Measurements from ENCODE around the gene ARFIP2. TPM values are rescaled to one million over a fixed set of nuclear protein-coding genes. Genes with fewer than 3 reads are reported as not detected.
"Not testable (repeated sequence)": the region's sequence is repeated elsewhere in the genome, so short reads cannot be mapped to it uniquely, and the experiment has no call there.

The ARFIP2 gene
- 15.1 TPM for total RNA-seq
- long read RNA-seq, partial matches to known transcripts = 1 of 8 reads
- long read RNA-seq, other reads (novel, unspliced or antisense) = 3 of 8 reads

DNA sequence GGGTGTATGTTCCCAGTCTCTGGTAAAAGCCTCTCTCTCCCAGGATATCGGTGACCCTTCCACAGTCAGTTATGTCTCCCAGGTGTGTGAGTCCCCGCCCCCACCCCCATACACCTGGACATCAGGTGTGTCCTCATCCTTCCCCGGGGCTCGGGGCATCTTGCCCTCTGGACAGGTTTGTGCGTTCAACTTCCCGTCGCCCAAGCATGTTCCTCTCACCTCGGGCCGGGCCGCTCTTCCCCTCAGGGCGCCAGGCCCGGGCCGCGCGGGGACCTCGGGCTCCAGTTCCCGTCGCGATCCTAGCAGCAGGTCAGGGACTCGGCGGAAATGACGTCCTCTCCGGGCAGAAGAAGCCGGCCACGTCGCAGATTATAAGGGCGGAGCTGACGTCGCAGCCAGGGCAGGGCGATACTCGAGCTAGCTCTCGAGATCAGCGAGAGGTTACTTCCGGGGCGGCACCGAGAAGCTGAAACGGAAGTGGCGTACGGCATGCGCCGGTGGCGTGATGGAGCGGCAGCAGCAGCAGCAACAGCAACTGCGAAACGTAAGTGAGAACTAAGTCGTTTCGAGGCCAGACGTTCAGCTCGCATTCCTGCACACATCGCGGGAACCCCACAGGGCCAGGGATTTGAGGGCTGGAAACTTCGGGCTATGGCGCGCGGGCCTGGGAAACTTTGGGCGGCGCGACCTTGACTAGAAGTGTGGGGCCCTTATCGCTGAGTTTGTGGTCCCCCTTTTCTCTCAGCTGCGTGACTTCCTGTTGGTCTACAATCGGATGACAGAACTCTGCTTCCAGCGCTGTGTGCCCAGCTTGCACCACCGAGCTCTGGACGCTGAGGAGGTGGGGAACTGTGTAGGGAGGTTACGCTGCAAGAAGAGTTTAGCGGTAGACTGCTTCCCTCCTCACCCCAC, at the start of gene ARFIP2, which contains the start of gene TIMM10B:
Gene ARFIP2, minus strand, starts transcription at position 320 of the 912 bp plus-strand sequence. CDS start 910 bp downstream, outside the sequence.
Gene TIMM10B, plus strand, starts transcription at position 490 of the 912 bp plus-strand sequence. Its CDS starts 16 bp downstream, at position 506.
- intact Hi-C loops (cut with DNase I) = loop anchor here (5.0 kb wide), 1 partner anchor 121 kb away; the partner anchor contains the start of genes ILK and RRP8
- peak; percentile 100 for DNase-seq (ENCODE audit: missing footprints)
- ATAC-seq = peak; percentile 98

DNA sequence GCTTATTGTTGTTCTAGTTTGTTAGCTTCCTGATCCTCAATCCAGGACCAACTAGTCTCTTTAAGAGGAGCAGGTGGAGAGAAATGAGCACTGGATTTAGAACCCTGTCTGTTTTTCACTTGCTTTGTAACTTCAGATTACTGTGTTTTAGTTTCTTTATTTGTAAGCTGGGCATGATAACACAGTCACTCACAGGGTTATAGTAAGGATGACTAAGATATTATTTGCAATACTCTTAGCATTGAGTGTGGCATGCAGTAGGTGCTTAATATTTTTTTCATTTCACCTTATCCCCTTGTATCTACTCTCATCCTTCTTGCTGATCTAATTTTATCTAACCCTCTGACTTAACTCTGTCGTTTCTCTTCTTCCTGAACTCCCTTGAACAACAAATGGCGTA, 49.7 kb upstream of the ARFIP2 start:
- DNase-seq (ENCODE audit: missing footprints) = no peak
- intact Hi-C loops (cut with DNase I) = loop anchor here (1.0 to 5.0 kb wide), 4 partner anchors 71 to 226 kb away; partner anchors contain the start of genes ILK, MRPL17 and RRP8
- no peak for ATAC-seq

DNA sequence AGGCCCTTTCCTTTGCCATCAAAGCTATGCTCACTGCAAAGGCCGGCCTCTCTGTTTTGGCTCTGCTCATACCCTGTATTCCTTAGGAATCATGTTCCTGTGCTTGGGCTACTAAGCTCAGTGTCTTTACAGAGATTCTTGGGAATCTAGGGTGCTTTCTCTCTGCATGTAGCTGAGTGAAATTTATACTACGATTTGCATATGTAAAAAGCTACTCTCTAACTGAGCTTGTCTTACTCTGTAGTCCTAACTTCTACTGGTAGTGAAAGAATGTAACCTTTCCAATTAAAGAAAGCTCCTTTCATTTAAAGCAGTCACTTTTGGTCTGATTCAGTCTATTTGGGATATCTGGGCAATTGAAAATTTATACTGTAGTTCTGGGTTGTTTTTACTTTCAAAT, 48.1 kb upstream of the ARFIP2 start:
- ATAC-seq = no peak
- DNase-seq (ENCODE audit: missing footprints) = no peak
- intact Hi-C loops (cut with DNase I) = no loop called here

DNA sequence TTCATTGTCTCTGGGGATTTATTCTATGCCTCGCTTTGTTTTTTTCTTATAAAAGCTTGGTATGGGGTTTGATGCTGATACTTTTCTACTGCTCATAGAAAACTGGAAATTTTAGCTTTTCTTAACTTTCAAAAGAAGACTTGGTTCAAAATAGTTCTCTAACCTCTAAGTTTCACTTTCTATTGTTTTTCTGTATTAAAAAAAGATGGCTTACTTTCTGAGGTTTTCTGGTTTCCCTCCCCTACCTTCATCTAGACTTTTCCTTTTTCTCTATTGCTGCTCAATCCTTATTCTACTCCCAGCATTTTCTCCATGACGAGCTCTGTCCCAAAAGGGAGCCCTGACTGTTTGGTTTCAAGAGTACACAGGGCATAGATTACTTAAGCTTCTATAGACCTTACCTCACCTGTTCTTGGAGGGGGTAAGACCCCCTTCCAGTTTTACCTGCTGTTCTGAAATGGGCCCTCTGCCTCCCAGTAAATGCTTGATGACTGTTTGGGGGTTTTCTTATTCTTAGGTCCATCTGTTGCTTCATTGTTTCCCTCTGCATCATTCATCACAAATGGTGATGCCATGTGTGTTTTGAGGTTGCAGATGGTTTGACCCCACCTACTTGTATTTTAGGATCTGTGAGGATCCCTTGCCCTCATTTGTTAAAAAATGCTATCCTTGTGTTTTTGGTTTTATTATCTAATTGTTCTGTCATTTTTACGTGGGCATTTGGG, 45.4 kb upstream of the ARFIP2 start:
- DNase-seq (ENCODE audit: missing footprints) (no peak), ATAC-seq (no peak)
- intact Hi-C loops (cut with DNase I) = no loop called here

DNA sequence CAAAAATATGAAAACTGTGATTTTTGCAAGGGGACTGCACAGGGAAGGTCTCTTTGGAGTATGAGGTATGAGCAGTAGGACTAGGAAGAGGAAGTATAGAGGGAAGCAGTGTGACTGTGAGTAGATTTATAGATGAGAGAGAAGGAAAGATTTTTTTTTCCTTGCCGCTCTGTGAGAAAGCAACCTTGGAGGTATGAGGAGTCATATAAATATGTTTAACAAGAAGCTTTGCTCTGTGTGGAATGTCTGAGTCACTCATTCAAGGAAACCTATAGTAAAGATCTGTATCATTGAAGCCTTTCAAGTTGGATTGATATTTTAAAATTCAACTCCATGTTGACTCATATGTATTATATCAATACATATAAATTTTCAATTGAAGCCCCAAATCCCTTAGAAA, 42.1 kb upstream of the ARFIP2 start:
- intact Hi-C loops (cut with DNase I) = no loop called here
- DNase-seq (ENCODE audit: missing footprints) (no peak), ATAC-seq (no peak)

- ATAC-seq; intact Hi-C loops (cut with DNase I); DNase-seq (ENCODE audit: missing footprints): not testable (repeated sequence)
Measured at GRCh38 chr11:6521946-6522345, 40.8 kb upstream of the ARFIP2 start.

DNA sequence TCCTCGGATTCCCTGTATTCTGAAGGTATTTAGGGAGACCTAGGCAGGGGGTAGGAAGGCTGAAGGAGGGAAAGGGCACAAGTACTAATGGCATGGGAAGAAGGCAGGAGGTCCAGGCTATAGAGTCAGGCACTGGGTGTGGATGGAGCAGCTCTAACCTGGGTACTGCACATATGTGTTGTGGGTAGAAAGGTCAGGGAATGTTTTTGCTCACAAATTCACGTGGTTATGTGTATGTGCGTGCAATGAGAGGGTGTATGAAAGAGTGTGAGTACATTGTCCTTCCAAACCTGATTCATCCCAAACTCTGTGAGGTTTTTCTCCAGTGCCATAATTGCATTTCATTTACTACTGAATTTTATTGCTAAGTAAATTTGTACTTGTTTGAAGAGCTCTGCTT, 39.1 kb upstream of the ARFIP2 start:
- intact Hi-C loops (cut with DNase I) = no loop called here
- DNase-seq (ENCODE audit: missing footprints) = no peak
- ATAC-seq = no peak

- ATAC-seq (no peak), DNase-seq (ENCODE audit: missing footprints) (no peak)
- intact Hi-C loops (cut with DNase I) = no loop called here
Measured at GRCh38 chr11:6516865-6517264, 35.7 kb upstream of the ARFIP2 start.

GRCh38 chr11:6505577-6506240, 24.6 kb upstream of the ARFIP2 start:
- no peak for ATAC-seq
- intact Hi-C loops (cut with DNase I) = loop anchor here (2.0 to 5.0 kb wide), 2 partner anchors 63 to 125 kb away; partner anchors contain the start of gene HPX
- DNase-seq (ENCODE audit: missing footprints) = no peak

GRCh38 chr11:6504166-6504565, 23.0 kb upstream of the ARFIP2 start:
- ATAC-seq (no peak), DNase-seq (ENCODE audit: missing footprints) (no peak)
- intact Hi-C loops (cut with DNase I) = loop anchor here (2.0 kb wide), 1 partner anchor 123 kb away; no protein-coding TSS in a partner anchor

GRCh38 chr11:6502382-6502781, 21.3 kb upstream of the ARFIP2 start:
- intact Hi-C loops (cut with DNase I) = no loop called here
- ATAC-seq (no peak), DNase-seq (ENCODE audit: missing footprints) (no peak)

DNA sequence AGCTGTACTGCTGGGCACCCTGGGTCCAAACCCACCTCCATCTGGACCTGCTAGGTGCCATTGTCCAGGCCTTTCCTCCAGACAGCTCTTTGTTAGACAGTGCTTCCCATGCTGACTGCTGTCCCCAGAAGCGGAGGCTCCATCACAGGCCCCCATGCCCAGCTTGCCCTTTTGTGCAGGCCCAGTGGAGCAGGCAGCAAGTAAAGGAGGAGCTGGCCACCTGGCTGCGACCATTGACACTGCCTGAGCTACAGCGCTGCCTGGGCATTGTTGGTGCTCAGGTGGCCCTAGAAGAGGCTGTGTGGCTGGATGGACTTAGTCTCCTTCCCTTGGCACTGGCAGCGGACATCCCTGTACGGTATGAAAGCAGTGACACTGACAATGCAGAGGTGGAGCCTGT, 17.4 kb upstream of the ARFIP2 start:
- ATAC-seq (no peak), DNase-seq (ENCODE audit: missing footprints) (no peak)
- intact Hi-C loops (cut with DNase I) = no loop called here

- ATAC-seq = peak; percentile 59
- no peak for DNase-seq (ENCODE audit: missing footprints)
- intact Hi-C loops (cut with DNase I) = no loop called here
Measured at GRCh38 chr11:6498121-6498520, 17.0 kb upstream of the ARFIP2 start.

- ATAC-seq (peak; percentile 56), DNase-seq (ENCODE audit: missing footprints) (no peak)
- intact Hi-C loops (cut with DNase I) = no loop called here
Measured at GRCh38 chr11:6497069-6497839, 16.1 kb upstream of the ARFIP2 start, which contains the start of gene DNHD1. DNHD1 (plus strand) TSS chr11:6497280; CDS start chr11:6498216, 936 bp downstream.

GRCh38 chr11:6489306-6489705, 8.2 kb upstream of the ARFIP2 start:
- DNase-seq (ENCODE audit: missing footprints) (no peak), ATAC-seq (no peak)
- intact Hi-C loops (cut with DNase I) = no loop called here

DNA sequence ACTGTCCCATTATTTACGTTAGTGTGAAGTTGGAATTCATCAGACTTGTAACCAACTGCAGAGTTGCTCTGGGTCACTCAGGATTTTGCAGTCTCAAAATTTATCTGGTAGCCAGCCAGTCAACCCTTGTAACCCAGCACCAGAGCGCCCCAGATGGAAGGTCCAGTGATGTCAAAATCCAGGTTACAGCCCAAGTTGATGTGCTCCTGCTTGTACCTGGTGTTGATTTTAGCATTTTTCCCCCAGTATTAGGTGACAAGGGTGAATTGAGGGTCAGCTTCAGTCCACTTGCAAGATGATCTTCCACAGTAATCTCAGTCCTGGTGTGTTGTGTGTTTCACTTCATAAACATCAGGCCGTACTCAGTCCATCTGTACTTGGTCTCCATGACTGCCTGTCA, 7.7 kb upstream of the ARFIP2 start:
- ATAC-seq (no peak), DNase-seq (ENCODE audit: missing footprints) (no peak)
- intact Hi-C loops (cut with DNase I) = no loop called here

- intact Hi-C loops (cut with DNase I) = no loop called here
- ATAC-seq (no peak), DNase-seq (ENCODE audit: missing footprints) (no peak)
Measured at GRCh38 chr11:6488342-6488741, 7.2 kb upstream of the ARFIP2 start.

- ATAC-seq = no peak
- intact Hi-C loops (cut with DNase I) = no loop called here
- no peak for DNase-seq (ENCODE audit: missing footprints)
Measured at GRCh38 chr11:6486938-6487337, 5.8 kb upstream of the ARFIP2 start.
